ENCODE data around the gene PPWD1. TPM values are rescaled to one million over a fixed set of nuclear protein-coding genes. Genes with fewer than 3 reads are reported as not detected.

PPWD1 gene
- total RNA-seq, 3 donors from 2014 or later, result 25.6 to 38.7 (median 37.8) TPM

- Histone ChIP-seq H3K4me1 (ENCODE audit: low read depth) (no peaks in the 10 kb centered on the region), H3K9me3 (no peaks in the 10 kb centered on the region), H3K4me3 (no peak overlapping the region), H3K36me3 (ENCODE audit: low read depth) (no peaks in the 10 kb centered on the region)
- no peak for DNase-seq
- no peak for ATAC-seq
- intact Hi-C loops (cut with DNase I, micrococcal nuclease), result no loop called here
- no peak for TF ChIP-seq CTCF (IDR thresholded peaks at IDR 0.05)
Observed at GRCh38 chr5:65544473-65544872, 18.6 kb upstream of the PPWD1 start.

GRCh38 chr5:65546141-65546540, 17.0 kb upstream of the PPWD1 start:
- H3K36me3 ChIP-seq (ENCODE audit: low read depth), result no peaks in the 10 kb centered on the region
- no peaks in the 10 kb centered on the region for H3K9me3 ChIP-seq
- ATAC-seq (no peak), DNase-seq (no peak)
- intact Hi-C loops (cut with DNase I, micrococcal nuclease), result no loop called here
- H3K4me1 ChIP-seq (ENCODE audit: low read depth), result no peaks in the 10 kb centered on the region
- H3K4me3 ChIP-seq, result no peak overlapping the region
- no peak for TF ChIP-seq CTCF (IDR thresholded peaks at IDR 0.05)

- DNase-seq (no peak), ATAC-seq (no peak)
- Histone ChIP-seq H3K4me3 (no peak overlapping the region), H3K4me1 (ENCODE audit: low read depth) (no peaks in the 10 kb centered on the region), H3K36me3 (ENCODE audit: low read depth) (no peaks in the 10 kb centered on the region), H3K9me3 (no peaks in the 10 kb centered on the region)
- intact Hi-C loops (cut with DNase I, micrococcal nuclease), result no loop called here
- no peak for TF ChIP-seq CTCF (IDR thresholded peaks at IDR 0.05)
Observed at GRCh38 chr5:65548281-65548680, 14.8 kb upstream of the PPWD1 start.

GRCh38 chr5:65553941-65554340, 9.2 kb upstream of the PPWD1 start:
- intact Hi-C loops (cut with DNase I, micrococcal nuclease), result no loop called here
- Histone ChIP-seq H3K36me3 (ENCODE audit: low read depth) (no peaks in the 10 kb centered on the region), H3K9me3 (no peaks in the 10 kb centered on the region), H3K4me1 (ENCODE audit: low read depth) (no peaks in the 10 kb centered on the region), H3K4me3 (no peak overlapping the region)
- DNase-seq (no peak), ATAC-seq (no peak)
- TF ChIP-seq CTCF (IDR thresholded peaks at IDR 0.05), result no peak

GRCh38 chr5:65555287-65555686, 7.8 kb upstream of the PPWD1 start:
- no peak for DNase-seq
- TF ChIP-seq CTCF (IDR thresholded peaks at IDR 0.05), result no peak
- H3K9me3 ChIP-seq, result no peaks in the 10 kb centered on the region
- intact Hi-C loops (cut with DNase I, micrococcal nuclease), result no loop called here
- no peaks in the 10 kb centered on the region for H3K36me3 ChIP-seq (ENCODE audit: low read depth)
- peak; percentile 25 for ATAC-seq
- H3K4me3 ChIP-seq, result no peak overlapping the region
- no peaks in the 10 kb centered on the region for H3K4me1 ChIP-seq (ENCODE audit: low read depth)

GRCh38 chr5:65556181-65556580, 6.9 kb upstream of the PPWD1 start:
- no peak for TF ChIP-seq CTCF (IDR thresholded peaks at IDR 0.05)
- intact Hi-C loops (cut with DNase I, micrococcal nuclease), result no loop called here
- H3K36me3 ChIP-seq (ENCODE audit: low read depth), result no peaks in the 10 kb centered on the region
- DNase-seq, result no peak
- no peak for ATAC-seq
- no peaks in the 10 kb centered on the region for H3K4me1 ChIP-seq (ENCODE audit: low read depth)
- no peak overlapping the region for H3K4me3 ChIP-seq
- H3K9me3 ChIP-seq, result no peaks in the 10 kb centered on the region
